GM13977 (cell line): Measurements from ENCODE around the gene DISP2.

Experiments
- DNase-seq: peaks from one replicate; pipeline ENCODE4 v3.0.0; 2012; ENCODE audit warnings: low spot score
- CTCF ChIP-seq: IDR thresholded peaks from 2 replicates; pipeline ENCODE4 v1.5.1; 2012; ENCODE audit warnings: mild to moderate bottlenecking, control low read depth; ENCODE audit not compliant: insufficient read depth; ENCODE audit errors: extremely low read depth, missing control alignments
- in situ Hi-C: fragments of 300-500 bp; cut with MboI; formaldehyde crosslinking; loops from one replicate; pipeline ENCODE4 v1.12.0; 2022; ENCODE audit warnings: low sequenced_read_pairs, low pct_unique_long_range_greater_than_20kb, mixed read lengths, inconsistent platforms; ENCODE audit not compliant: unreplicated experiment

Gene DISP2

GRCh38 chr15:40372981-40373380 is 15.0 kb downstream of the DISP2 start:
- no peak for TF ChIP-seq CTCF
- DNase-seq = no peak
- in situ Hi-C loops = no loop called here

GRCh38 chr15:40377606-40378005 is 19.6 kb downstream of the DISP2 start:
- TF ChIP-seq CTCF = no peak
- in situ Hi-C loops = no loop called here

GRCh38 chr15:40379374-40379773 is 21.4 kb downstream of the DISP2 start:
- DNase-seq = no peak
- no peak for TF ChIP-seq CTCF
- in situ Hi-C loops = no loop called here

More at GRCh38 chr15:40377606-40378005, 19.6 kb downstream of the DISP2 start:
- DNase-seq = no peak

- DNase-seq = no peak
- in situ Hi-C loops = no loop called here
- TF ChIP-seq CTCF = no peak
Measured at GRCh38 chr15:40379853-40380252, 21.8 kb downstream of the DISP2 start.

- no peak for DNase-seq
- in situ Hi-C loops = no loop called here
- no peak for TF ChIP-seq CTCF
Measured at GRCh38 chr15:40380636-40381035, 22.6 kb downstream of the DISP2 start.

GRCh38 chr15:40381818-40382529 is 24.0 kb downstream of the DISP2 start:
- TF ChIP-seq CTCF = no peak

More at GRCh38 chr15:40381818-40382529, 24.0 kb downstream of the DISP2 start:
- in situ Hi-C loops = no loop called here
- DNase-seq = no peak
